RPMI8226 (cell line): ENCODE data around the gene BTNL2.
"Not testable (repeated sequence)": the region's sequence is repeated elsewhere in the genome, so short reads cannot be mapped to it uniquely, and the experiment has no call there.

Experiments used
- DNase-seq: peaks from one replicate; pipeline ENCODE4 v3.0.0-alpha.2; 2015

The BTNL2 gene

DNA sequence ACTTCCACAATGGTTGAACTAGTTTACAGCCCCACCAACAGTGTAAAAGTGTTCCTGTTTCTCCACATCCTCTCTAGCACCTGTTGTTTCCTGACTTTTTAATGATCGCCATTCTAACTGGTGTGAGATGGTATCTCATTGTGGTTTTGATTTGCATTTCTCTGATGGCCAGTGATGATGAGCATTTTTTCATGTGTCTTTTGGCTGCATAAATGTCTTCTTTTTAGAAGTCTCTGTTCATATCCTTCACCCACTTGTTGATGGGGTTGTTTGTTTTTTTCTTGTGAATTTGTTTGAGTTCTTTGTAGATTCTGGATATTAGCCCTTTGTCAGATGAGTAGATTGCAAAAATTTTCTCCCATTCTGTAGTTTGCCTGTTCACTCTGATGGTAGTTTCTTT, 47.8 kb downstream of the BTNL2 start:
- not testable (repeated sequence) for DNase-seq

DNA sequence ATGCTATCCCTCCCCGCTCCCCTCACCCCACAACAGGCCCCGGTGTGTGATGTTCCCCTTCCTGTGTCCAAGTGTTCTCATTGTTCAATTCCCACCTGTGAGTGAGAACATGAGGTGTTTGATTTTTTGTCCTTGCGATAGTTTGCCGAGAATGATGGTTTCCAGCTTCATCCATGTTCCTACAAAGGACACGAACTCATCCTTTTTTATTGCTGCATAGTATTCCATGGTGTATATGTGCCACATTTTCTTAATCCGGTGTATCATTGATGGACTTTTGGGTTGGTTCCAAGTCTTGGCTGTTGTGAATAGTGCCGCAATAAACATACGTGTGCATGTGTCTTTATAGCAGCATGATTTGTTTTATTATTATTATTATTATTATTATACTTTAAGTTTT, 48.4 kb downstream of the BTNL2 start:
- DNase-seq: not testable (repeated sequence)

DNA sequence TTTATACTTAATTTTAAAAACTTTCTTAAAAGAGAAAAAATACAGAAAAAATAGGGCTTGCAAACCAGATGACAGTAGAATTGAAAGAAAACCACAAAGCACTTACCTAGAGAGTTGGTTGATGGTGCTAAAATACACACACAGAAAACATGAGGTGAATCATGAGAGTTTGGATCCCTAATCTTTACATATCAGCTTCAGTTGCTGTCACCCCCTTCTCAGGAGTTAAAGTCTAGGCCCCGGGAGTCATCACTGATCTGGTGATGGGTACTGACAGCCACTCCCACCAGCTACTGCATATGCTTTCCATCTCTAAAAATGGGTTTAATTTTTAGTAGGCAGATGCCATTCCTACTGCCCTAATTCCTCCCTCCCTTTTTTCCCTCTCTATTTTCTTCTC, 52.0 kb downstream of the BTNL2 start:
- no peak for DNase-seq

DNA sequence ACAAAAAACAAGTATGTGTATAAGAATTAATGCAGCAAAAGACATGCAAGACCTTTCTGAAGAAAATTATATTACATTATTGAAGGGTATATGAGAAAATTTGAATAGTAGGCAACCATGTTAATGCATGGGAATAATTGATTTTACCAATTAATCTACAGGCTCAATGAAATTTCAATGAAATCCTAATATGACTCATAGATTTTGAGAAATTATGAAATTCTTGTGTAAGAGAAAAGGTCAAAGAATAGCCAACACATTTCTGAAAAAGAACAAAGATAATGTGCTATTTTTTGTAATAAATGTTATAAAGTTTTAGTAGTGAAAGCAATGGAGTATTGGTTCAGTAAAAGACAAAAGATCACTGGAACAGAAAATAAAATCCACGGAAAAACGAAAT, 53.6 kb downstream of the BTNL2 start:
- no peak for DNase-seq
